Stimulated activated CD4-positive, alpha-beta T cell treated with anti-CD3 and anti-CD28 coated beads, Interleukin-15, amount 100 ng/mL, for 48 hours (primary cell): ENCODE data around the gene CENPN.
A peak's percentile ranks its signal among the peaks of the same experiment; 100 is the strongest.

Experiments used
- DNase-seq, 2 donors: peaks; one replicate each; pipeline ENCODE4 v3.0.0-alpha.2; 2020; ENCODE audit warnings: low read depth in 2 of 2

The CENPN gene

GRCh38 chr16:80991792-80992430 is 15.1 kb upstream of the CENPN start:
- DNase-seq = no peak

GRCh38 chr16:80992676-80993293 is 14.2 kb upstream of the CENPN start:
- no peak for DNase-seq

GRCh38 chr16:80993307-80993706 is 13.7 kb upstream of the CENPN start:
- no peak for DNase-seq

GRCh38 chr16:80993834-80994233 is 13.2 kb upstream of the CENPN start:
- DNase-seq = no peak

- no peak for DNase-seq
These were observed 12.6 kb upstream of the CENPN start for GRCh38 chr16:80994451-80994850.

- DNase-seq = no peak
These were observed 10.3 kb upstream of the CENPN start for GRCh38 chr16:80996688-80997138.

GRCh38 chr16:80997139-80997798 is 9.7 kb upstream of the CENPN start:
- no peak for DNase-seq

GRCh38 chr16:80997964-80998620 is 8.9 kb upstream of the CENPN start:
- no peak for DNase-seq

- DNase-seq = no peak
These were observed 6.1 kb upstream of the CENPN start for GRCh38 chr16:81000873-81001272.

- no peak for DNase-seq
These were observed 5.7 kb upstream of the CENPN start for GRCh38 chr16:81001330-81001729.

GRCh38 chr16:81003064-81003463 is 4.0 kb upstream of the CENPN start:
- no peak for DNase-seq

GRCh38 chr16:81003610-81004460 is 3.2 kb upstream of the CENPN start:
- DNase-seq = no peak

GRCh38 chr16:81004646-81005353 is 2.2 kb upstream of the CENPN start:
- DNase-seq = no peak

GRCh38 chr16:81005610-81006161 is 1.3 kb upstream of the CENPN start:
- DNase-seq = no peak

GRCh38 chr16:81006211-81006812 is 702 bp upstream of the CENPN start:
- peak; percentile 56 to 67 for DNase-seq

- no peak for DNase-seq
These were observed 1.4 kb downstream of the CENPN start for GRCh38 chr16:81008505-81008789.

GRCh38 chr16:81012974-81013373 is 6.0 kb downstream of the CENPN start:
- DNase-seq = no peak

GRCh38 chr16:81014672-81015071 is 7.7 kb downstream of the CENPN start:
- DNase-seq = no peak

GRCh38 chr16:81018496-81018895 is 11.5 kb downstream of the CENPN start:
- DNase-seq = no peak

GRCh38 chr16:81026429-81026828 is 19.4 kb downstream of the CENPN start:
- DNase-seq = no peak
